NCI-H1436 (cell line): ENCODE measurements around the gene SLC25A20.
A peak's percentile ranks its signal among the peaks of the same experiment; 100 is the strongest.

Source experiments
- DNase-seq: peaks from one replicate; lab custom pipeline; 2025; lab: John Stamatoyannopoulos, UW

SLC25A20 gene

GRCh38 chr3:48897460-48898376 is 964 bp downstream of the SLC25A20 start:
- DNase-seq, result no peak

GRCh38 chr3:48896936-48897335 is 1.7 kb downstream of the SLC25A20 start:
- DNase-seq, result no peak

DNA sequence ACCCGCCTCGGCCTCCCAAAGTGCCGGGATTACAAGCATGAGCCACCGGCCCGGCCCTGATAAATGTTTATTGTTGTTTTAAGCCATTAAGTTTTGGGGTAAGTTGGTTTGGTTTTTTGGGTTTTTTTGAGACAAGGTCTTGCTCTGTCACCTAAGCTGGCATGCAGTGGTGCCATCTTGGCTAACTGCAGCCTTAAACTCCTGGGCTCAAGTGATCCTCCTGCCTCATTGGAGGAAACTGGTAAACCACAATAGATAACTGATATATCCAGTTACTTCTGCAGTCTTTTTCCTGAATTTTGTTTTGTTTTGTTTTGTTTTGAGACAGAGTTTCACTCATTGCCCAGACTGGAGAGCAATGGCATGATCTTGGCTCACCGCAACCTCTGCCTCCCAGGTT is 4.2 kb downstream of the SLC25A20 start:
- no peak for DNase-seq

GRCh38 chr3:48891606-48892005 is 7.1 kb downstream of the SLC25A20 start:
- no peak for DNase-seq

DNA sequence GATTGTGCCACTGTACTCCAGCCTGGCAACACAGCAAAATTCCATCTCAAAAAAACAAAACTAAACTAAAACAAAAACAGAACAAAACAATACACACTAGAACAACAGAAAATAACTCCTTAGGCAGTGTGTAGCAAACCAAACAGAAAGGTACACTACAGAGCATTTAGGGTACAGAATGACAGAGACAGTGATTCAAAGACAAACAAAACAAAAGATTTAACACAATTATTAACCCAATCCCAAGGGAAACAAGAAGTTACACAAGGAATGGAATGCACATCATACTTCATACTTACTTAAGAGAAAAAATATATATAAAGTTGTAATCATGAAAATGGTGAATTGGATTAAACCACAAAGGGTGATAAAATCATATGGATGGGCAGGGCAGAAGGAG is 12.9 kb downstream of the SLC25A20 start:
- no peak for DNase-seq

GRCh38 chr3:48881652-48882114 is 17.0 kb downstream of the SLC25A20 start:
- DNase-seq, result no peak

DNA sequence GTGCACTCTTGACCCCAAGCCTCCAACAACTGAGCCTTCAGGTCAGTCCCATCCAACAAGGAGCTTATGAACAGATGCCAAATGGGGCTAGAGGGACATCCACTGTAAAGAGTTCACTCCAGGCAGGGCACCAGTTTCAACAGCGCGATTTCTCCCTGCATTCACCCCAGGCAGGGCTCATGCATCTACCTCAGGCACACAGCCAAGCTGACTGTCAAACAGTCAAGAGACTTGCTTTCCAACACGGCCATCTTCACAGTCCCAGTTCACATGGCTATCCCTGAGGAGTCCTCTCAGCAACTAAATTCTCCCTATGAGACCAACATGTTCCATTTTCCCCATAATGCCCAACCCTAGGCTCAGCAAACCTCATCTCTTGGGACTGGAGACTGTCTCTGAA is 17.7 kb downstream of the SLC25A20 start:
- no peak for DNase-seq

- no peak for DNase-seq
These were observed 18.7 kb downstream of the SLC25A20 start for GRCh38 chr3:48879994-48880377.

- no peak for DNase-seq
These were observed 19.2 kb downstream of the SLC25A20 start for GRCh38 chr3:48879307-48879993.

DNA sequence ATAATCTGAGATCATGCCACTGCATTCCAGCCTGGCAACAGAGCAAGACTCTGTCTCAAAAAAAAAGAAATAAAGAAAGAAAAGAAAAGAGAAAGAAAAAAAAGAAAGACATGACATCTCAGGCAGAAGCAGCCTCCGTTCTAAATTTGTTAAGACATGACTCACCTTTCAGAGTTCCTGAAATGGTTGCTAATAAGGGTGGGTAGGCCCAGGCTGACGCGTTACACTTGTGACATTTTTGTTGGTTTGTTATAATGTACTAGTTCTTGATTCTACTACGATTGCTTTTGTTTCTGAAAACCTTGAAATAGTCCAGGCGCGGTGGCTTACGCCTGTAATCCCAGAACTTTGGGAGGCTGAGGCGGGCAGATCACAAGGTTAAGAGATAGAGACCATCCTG is 21.0 kb downstream of the SLC25A20 start:
- no peak for DNase-seq

DNA sequence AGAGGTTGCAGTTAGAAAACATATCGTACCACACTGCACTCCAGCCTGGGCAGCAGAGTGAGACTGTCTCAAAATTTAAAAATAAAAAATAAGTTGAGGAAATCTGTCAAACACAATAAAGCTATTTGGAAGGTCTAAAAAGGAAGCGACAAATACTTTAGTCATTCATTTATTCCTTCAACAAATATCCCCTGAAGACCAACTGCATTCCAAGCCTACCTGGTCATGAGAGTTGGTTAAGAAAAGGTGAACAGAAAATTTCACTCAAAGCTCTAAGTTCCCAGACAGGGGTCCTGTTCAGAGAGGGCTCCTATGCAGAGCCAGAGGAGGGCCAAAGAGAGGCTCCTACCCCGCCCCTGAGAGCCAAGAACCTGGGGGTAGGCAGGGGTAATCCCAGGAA is 35.6 kb downstream of the SLC25A20 start:
- no peak for DNase-seq

DNA sequence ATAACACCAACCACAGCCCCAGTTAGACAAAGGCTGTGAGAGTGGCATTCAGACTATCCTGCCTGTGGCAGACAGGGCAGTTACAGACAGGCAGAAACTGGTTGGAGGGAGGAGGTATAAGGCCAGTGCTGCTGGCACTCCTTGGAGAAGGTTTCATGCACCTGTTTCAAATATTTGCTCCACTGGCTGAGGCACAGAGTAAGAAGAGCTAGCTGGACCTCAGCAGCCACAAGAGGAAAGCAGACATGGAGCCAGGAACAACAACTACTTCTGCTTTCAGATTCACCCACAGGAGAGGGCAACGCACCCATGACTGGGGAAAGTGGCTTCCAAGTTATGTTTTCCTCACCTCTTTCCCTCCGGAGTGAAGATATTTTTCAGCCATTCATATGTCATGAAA is 39.5 kb downstream of the SLC25A20 start:
- DNase-seq, result no peak

DNA sequence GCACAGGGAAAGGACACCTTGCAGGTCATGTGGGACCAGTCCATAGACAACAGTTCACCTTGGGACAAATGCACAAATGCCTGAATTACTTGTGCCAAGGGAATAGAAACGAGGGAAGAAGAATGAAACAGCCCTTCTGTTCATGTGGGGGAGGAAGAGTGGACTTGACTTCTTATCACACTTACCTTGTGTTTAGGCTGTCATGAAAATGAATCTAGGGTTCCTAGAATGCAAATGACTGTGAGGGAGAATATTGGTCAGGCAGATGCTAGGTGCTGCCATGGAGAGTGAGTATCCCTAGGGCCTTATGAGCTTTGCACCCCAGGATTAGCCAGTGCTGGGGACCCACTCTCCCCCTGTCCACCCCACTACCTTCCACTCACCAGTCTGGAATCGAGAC is 40.0 kb downstream of the SLC25A20 start:
- DNase-seq, result no peak

DNA sequence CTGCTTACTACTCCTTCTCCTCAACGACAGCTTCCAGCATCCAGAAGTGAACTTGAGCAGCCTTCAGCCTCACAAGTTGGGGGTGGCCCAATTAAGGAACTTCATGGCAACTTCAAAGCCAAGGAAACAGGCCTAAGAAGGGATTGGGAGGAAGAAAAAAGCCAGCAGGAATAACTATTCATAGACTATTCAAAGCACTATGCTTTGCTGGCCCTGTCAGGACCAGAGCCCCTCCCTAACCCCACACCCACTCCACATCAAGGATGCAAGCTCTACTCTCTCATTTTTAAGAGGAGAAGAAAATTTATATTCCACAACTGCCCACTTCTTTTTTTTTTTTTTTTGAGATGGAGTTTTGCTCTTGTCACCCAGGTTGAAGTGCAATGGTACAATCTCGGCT is 41.0 kb downstream of the SLC25A20 start:
- DNase-seq, result no peak

DNA sequence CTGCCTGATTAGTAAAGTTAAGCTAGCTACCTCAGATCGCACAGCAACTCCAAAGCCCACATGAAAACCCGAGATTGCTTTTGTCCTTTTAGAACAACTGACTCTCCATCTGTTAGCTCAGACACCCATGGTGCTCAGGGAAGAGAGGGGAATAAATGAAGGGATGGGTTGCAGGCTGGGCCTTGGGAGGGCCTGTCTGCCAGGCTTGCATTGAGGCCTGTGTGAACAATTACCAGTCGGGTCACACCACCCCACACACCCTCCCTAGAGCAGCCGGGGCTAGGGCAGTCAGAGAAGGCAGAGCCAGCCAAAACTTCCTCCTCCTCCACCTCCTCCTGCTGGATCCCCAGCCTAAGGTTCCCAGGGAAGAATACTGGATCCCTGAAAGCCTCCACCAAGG is 42.2 kb downstream of the SLC25A20 start:
- DNase-seq, result no peak

- DNase-seq, result no peak
These were observed 42.8 kb downstream of the SLC25A20 start for GRCh38 chr3:48855681-48856447.

DNA sequence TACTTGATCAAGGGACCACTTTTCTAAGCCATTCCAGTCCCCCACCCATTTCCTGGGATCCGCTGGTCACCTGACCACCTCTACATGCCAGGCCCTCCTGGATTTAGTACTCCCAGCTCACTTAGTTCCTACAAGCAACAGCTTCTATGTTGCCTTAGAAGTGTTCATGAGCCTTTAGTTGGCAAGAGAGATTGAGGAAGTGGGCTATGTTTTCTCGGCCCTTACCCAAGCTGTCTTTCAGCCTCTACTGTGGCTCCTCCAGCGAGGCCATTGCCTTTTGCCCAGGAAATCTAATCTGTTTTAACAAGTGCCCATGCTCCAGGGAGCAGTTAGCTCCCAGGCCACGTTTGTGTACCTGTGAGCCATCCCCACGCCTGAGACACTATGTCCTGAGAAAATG is 46.5 kb downstream of the SLC25A20 start:
- DNase-seq, result no peak

DNA sequence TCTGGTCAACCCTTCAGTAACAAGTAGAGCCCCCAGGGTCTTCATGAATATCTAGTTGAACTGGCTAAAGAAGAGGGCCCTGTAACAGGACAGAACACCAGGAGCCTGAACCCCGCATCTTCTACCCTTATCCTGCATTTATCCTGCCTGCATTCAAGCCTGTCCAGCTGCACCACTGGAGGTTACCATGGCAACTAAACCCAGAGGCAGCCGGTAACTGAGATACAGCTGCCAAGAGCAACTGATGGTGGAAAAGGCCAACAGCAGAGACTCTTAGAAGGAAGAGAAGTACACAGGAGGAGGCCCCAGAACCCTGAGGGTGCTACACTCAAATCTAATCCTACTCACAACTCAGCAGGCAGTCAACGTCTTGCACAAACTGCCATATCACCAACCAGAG is 47.3 kb downstream of the SLC25A20 start:
- DNase-seq, result no peak

- DNase-seq, result no peak
These were observed 49.7 kb downstream of the SLC25A20 start for GRCh38 chr3:48848816-48849515.

- DNase-seq, result peak; percentile 71
These were observed 50.9 kb downstream of the SLC25A20 start, which contains the start of gene PRKAR2A for GRCh38 chr3:48847504-48848423. TSS of gene PRKAR2A (minus strand) at chr3:48847874. CDS start at chr3:48847596, 278 bp downstream.

- DNase-seq, result peak; percentile 14
These were observed 51.6 kb downstream of the SLC25A20 start for GRCh38 chr3:48847053-48847503.
